Right lobe of liver (tissue), 4 donors: ENCODE data around the gene NCK2.

Experiments used
- CTCF ChIP-seq, 4 donors: fragments of 200-600 bp in 3 of 4; fragments of 450-650 bp in 1 of 4; IDR thresholded peaks; one replicate each; pipeline versions ENCODE4 v1.5.1 to v1.8.0; 2016 to 2022; ENCODE audit warnings: antibody characterized with exemption in 4 of 4, mild to moderate bottlenecking in 2 of 4
- POLR2A ChIP-seq: fragments of 450-650 bp; IDR thresholded peaks from one replicate; pipeline ENCODE4 v1.6.1; 2017; ENCODE audit warnings: antibody characterized with exemption, mild to moderate bottlenecking
- donor health status: DM: no; HTN: no; CAD: no.
- donor health status: DM: no; HTN: no; CAD: no.
- donor health status: DM: no; HTN: yes; CAD: no.

- TF ChIP-seq CTCF (IDR thresholded peaks at IDR 0.05), result no peak
- no peak for TF ChIP-seq POLR2A
Measured at GRCh38 chr2:105746177-105747080, 1.7 kb downstream of the NCK2 start.
